GM21529 (cell line): ENCODE measurements around the gene CDH4.

ENCODE experiments used
- ATAC-seq: cut with Tn5 transposase; IDR thresholded peaks from one replicate; pipeline ENCODE4 v1.9.1; 2021; ENCODE audit not compliant: unreplicated experiment

Gene CDH4

DNA sequence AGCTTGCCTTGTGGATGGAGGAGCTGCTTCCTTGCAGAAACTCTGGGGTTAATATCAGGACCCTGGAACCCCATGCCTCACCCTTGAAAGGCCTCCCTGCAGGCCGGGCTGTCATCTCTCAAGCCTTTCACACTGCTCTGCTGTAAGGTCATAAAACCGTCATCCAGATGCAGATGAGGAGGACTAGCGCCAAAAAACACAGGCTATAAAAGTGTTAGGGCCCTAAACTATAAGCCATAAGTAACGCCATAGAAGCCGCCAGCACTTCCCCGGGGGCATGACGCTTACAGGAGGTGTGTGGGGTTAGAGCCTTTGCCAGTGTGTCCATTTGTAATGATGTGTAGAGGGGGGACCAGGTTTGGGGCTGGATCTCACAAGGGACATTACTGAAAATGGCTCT, 47.6 kb downstream of the CDH4 start:
- no peak for ATAC-seq

DNA sequence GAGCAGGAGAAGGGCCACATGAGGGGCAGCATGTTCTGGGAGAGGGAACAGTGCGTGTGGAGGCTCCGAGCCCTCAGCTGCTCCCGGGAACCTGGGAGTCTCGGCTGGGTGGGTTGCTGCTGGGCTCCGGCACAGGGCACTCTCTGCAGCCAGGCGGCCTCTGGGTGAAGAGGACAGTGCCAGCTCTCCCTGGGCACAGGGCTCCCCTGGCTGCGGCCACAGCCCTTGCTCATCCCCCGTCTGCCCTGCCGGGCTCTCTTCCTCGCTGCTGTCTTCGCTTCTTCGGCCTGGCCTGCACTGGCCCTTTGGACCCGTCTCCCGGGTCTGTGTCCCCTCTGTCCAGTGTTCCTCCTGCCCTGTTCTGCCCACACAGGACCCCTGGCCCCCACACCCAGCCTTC, 48.2 kb downstream of the CDH4 start:
- no peak for ATAC-seq

DNA sequence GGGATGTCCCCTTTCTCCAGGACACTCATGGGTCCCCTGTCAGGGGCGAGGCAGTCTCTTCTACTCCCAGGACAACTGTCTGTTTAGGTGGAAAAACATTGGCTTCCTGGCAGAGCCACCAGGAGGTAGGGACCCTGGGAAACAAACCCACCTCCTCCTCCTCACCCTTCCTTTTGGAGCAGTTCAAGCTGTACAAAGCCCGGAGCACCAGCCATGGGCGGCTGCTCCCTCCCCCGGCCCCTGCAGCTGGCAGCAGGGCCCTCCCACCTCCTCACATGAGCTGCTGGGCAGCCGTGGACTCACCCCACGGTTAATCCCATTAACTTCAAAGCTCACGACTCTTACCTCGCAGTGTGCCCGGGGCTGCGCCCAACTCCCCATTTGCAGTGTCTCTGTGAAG, 48.6 kb downstream of the CDH4 start:
- no peak for ATAC-seq

DNA sequence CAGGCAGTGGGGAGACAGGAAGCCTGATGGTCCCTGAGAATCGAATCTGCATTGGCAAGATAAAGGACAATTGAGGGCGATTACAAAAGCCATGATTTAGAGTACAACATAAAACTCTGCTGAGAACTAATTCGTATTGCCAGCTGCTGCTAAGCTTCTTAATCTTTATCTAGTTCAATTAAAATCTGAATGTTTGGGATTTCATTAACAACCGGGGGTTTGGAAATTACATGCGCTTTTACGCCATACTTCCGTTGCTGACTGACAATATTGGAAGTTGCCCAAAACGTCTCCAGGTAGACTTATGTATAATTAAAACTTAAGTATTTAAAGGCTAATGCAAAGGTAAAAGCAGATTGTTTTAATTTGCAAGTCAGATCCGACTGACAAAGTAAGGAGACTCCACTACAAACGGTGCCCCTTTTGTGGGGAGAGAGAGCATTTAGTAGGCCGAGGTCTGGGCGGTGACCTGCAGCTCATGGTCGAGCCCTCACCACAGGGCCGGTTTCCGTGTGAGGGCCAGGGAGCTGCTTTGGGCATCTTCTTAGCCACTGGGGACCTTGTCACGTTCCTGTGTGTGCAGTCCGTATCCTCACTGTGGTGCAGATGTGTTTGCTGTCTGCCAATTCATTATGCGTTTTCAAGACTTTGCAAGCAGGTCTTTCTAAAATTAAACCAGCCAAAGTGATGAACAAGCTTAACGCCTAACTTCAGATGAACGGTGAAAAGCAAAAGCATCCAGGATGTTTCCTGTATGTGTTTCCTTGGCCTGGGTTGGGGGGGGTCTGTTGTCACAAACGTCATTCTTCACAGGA, 49.9 kb downstream of the CDH4 start:
- no peak for ATAC-seq

DNA sequence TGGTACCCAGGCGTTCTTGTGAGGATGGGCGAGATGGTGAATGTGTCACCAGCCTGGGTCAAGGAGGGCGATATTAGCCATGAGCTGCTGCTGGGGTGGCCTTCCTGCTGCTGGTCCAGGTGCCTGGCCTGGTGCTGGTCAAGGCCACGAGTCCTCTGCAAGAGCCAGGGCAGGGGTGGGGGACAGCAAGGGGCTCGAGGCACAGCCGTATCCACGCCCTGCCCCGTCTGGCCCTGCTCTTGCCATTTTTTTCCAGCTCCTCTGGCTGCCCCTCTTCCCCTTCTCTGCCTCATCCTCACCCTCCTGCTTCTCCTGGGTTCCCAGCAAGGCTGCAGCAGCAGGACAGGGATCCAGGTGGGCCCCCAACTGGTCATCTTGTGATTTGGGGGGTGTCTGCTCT, 51.2 kb downstream of the CDH4 start:
- no peak for ATAC-seq

DNA sequence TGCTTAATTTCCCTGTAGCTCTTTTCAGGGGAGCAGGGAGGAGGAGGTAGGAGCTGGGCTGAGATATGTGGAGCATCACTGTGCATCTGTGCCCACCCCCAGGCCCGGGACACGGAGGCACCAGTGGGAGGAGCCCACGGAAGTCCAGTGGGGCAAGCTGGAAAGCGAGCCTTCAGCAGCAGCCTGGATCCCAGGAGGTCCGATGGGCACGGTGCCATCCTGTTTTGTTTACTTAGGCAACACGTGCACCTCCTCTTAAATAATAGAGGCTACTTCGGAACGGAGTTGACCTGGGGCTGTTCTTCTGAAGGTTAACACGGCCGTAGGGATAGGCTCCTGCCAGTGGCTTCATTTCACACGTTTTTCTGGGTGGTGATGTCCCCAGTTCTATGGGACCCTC, 51.6 kb downstream of the CDH4 start:
- ATAC-seq: no peak

DNA sequence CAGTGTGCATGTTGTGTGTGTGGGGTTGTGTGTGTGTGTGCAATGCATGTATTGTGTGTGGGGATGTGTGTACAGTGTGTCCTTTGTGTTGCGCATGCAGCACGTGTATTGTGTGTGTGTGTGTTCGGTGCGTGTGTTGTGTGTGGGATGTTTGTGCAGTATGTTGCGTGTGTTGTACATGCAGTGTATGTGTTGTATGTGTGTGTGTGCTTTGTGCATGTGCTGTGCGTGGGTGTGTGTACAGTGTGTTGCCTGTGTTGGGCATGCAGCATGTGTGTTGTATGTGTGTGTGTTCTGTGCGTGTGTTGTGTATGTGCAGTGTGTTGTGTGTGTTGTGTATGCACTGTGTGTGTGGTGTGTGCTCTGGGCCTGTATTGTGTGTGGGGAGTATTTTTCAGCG, 52.7 kb downstream of the CDH4 start:
- no peak for ATAC-seq

DNA sequence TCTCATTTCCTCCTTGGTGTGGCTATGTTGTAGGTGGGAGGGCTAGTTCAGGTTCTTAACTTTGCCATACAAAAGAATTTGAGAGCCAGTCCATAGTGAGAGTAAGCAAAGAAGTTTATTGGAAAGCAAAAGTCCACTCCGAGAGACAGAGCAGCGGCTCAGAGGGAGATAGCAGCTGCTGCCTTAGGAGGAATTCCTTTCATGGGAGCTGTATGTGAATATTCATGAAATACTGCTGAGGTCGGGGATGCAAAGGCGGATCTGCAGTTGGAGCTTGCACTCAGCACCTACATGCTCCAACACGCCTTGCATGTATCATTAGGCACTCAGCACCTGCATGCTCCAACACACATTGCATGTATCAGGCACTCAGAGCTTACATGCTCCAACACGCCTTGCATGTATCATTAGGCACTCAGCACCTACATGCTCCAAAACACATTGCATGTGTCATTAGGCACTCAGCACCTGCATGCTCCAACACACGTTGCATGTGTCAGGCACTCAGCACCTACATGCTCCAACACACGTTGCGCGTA, 54.9 kb downstream of the CDH4 start:
- ATAC-seq: no peak

DNA sequence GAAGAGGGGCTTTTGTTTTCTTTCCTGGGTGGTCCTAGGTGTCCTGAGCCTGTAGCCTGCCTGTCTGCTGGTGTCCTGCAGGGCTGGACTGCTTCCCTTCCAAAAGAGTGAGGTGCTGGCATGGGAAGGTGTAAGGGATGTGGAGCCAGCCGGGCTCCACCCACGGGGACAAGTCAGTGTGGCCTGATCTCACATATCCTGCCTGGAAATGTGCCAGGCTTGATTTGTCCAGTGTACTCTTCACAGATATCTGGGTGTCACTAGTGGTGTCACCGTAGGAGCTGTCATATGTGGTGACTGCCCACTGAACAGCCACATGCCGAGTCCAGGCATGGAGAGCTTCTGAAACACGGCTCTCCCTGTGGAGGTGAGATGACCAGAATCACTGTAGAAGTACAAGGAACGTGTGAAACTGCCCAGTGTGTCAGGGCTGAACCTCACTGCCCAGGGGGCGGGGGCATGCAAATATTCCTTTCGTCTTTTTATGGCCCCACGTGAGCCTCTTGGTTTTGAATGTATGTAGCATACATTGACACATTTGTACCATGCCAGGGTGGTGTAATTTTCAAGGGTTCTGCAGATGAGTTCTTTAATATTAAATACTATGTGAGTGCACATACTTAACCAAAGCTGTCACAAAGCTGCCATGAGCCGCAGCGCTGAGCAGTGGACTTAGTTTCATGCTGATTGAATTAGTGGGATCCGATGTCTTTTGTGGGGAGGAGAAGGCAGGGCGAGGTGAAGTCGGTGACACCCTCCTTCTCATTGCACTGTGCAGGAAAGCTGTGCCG, 55.8 kb downstream of the CDH4 start:
- ATAC-seq: no peak

DNA sequence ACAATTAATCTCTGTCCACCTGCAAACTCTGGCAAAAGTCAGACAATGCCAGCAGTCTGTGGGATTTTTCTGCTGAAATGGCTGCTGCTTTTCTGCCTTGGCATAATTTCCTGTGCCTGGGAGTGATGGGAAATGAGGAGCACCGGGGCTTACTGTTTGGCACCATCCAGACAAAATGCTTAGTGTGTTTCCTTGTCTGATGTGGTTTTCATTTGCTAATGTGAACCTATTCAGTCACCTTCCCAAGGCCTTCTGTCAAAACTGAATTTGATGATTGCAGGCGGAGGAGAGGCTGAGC, 56.4 kb downstream of the CDH4 start:
- ATAC-seq: no peak

DNA sequence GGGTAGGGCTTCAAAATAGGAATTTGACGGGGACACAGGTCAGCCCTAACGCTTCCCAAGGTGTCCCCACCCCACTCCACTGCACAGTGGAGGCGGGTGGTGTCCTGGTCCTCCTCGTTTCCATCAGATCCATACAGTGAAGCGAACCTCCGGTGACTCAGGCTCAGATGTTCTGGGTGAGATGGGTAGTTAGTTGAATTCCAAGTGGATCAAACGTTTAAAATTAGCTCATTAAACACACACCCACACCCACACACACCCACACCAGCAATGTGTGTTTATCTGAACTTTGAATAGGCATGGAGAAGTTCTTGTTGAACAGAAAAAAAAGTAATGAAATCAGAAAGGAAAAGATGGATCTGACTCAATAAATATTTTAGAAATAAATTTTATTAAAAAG, 58.9 kb downstream of the CDH4 start:
- no peak for ATAC-seq

DNA sequence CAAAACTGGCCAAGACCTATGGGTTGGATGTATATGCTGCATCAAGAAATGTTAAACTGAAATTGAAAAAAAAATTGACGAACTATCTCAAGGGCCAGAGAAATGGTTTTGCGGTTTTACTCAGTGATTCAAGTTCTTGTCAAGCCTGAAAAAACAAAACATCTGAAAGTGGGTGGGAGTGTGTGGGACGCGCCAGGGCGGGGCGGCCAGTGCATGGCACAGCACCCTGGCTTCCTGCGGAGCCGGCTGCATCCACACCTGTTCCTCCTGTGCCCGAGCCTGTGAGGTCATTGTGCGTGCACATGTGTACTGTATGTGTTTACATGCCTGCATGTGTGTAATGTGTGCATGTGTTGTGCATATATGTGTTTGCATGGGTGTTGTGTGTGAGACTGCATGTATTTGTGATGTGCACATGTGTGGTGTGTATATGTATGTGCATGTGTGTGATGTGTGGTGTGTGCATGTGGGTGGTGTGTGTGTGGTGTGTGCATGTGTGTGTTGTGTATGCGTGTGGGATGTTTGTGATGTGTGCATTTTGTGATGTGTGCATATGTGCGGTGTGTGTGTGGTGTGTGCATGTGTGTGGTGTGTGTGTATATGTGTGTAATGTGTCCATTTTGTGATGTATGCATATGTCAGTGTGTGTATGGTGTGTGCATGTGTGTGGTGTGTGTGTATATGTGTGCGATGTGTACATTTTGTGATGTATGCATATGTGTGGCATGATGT, 59.8 kb downstream of the CDH4 start:
- no peak for ATAC-seq

DNA sequence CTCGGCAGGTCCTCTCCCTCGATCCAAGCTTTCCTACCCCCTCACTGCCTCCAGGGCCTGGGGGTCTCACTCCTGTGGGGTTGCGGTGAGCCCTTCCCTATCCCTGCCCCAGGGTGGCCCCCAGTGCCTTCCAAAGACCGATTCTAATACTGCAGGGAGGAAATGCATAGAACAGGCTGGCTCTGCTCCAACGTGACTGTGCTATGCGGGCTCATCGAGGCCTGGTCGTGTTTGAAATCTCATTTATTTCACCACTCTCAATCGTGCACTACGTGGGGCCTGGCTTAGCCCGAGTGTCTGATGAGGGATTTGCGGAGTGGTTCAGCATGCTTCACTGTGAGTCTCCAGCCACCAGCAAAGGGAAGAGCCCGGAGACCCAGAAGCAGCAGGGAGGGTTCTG, 60.9 kb downstream of the CDH4 start:
- no peak for ATAC-seq

DNA sequence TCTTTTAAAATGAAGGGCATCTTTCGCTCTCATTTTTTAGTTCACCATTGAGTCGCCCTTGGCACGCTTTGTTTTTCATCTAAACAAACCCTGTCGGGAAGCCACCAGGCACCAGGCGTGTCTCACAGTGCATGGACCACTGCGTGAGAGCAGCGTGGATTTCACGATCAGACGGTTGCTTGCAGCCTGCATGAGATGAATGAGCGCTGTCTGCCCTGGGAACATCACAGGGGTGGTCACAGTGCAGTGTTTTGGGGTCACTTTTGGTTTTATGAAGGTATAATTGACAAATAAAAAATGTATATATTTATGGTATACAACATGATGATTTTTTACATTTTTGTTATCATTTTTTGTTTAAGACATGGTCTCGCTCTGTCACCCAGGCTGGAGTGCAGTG, 61.3 kb downstream of the CDH4 start:
- no peak for ATAC-seq

DNA sequence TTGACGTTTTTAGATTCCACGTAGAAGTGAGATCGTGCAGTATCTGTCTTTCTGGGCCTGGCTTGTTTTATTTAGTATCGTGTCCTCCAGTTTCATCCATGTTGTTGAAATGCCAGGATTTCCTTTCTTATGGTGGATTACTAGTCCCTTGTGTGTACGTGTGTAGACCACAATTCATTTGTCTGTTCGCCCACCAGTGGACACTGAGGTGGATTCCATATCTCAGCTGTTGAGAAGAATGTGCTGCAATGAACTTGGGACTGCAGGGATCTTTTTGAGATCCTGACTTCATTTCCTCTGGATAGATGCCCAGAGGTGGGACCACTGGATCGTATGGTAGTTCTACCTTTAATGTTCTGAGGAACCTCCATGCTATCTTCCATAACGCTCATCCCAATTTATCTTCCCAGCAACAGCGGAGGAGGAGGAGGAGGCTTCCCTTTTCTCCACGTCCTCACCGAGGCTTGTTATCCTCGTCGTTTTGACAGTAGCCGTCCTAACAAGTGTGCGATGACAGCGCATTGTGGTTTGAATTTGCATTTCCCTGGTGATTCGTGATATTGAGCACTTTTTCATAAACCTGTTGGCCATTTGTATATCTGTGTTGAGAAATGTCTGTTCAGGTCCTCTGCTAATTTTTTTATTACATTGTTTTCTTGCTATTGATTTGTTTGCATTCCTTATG, 62.4 kb downstream of the CDH4 start:
- ATAC-seq: no peak

DNA sequence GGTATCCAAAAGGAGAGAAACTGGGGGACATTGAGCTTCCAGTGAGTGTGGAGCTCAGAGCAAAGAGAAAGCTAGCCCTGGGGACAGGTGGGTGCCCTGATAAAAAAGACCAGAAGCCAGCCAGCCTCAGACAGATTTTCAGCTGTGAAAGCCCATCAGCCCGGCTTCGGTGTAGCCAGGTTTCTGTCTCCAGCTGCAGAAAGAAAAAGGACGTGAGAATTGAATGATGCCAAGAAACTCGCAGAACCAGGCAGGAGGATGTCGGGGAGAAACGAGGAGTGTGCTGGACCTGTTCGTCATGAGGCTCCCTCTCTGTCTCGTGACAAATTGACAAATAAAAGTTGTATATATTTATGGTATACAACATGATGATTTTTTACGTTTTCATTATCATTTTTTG, 63.3 kb downstream of the CDH4 start:
- ATAC-seq: no peak

DNA sequence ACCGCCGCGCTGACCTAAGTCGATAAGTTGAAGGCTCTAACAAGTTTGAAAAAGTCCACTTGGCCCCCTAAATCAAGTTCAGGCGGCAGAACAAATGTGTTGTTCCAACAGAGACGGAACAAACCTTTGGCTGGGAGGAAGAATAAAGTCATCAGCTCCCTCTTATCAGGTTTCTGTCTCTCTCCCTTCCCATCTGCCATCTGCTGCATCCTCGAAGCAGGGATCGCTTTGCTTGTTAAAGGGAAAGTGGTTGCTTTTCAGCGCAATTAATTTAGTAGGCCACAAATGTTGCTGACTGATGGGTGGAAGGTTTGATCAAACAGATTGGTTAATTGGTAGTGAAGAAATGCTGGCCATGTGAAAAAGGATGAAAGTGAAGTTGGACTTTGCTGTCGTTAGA, 64.3 kb downstream of the CDH4 start:
- ATAC-seq: no peak

DNA sequence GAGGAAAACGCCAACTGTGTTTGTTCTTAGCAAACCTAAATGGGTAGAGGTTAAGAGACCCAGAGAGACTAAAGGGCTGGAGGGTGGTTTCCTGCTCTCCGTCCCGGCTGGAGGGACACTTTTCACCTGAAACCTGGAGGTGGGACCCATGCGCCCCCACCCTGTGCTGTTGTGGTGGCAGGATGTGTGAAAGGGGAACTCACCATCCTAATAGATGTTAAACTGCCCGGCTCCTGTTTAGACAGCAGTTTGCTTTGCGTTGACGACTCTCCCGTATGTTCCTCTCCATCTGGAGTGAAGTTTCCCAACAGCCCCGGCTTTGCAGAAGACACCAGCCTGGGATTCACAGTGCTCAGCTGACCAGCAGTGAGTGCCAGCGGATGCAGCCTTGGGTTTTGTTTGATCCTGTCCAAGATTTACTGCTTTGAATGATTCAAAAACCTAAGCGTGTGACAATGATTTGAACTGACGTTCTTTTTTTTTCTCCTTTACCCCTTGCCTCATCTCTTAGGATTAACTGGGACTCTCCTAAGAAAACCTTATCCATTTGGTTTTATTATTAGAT, 66.0 kb downstream of the CDH4 start:
- ATAC-seq: no peak

DNA sequence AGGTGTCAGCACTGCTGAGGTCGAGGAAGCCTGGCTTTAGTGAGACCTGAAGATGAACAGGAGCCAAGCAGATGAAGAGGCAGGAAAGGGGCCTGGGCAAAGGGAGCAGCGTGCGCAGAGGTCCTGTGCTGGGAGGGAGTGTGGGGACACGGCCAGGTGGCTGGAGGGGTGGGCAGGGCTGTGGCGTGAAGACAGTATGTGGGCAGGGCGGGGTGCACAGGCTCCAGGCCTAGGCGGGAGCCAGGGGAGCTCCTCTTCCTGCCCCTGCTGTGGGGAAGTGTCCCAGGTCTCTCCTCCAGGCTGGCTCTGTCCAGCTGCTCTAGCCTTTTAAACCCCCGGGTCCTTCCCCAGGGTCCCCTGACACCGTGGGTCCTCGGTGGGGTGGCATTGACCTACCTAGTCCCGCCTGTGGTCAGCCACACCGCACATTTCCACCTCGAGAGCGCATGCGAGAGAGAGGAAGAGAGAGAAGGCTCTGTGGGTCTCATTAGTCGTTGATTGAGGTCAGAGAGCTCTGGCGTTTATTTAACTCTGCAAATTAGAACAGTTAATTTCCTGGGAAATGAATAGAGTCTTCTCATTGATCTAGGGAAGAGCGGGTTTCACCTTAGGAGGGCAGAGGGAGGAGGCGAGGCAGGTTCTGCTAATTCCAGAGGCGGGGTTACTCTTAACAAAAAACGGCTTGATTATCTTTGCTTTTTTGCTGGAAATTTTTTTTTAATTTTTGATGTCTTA, 68.8 kb downstream of the CDH4 start:
- no peak for ATAC-seq

DNA sequence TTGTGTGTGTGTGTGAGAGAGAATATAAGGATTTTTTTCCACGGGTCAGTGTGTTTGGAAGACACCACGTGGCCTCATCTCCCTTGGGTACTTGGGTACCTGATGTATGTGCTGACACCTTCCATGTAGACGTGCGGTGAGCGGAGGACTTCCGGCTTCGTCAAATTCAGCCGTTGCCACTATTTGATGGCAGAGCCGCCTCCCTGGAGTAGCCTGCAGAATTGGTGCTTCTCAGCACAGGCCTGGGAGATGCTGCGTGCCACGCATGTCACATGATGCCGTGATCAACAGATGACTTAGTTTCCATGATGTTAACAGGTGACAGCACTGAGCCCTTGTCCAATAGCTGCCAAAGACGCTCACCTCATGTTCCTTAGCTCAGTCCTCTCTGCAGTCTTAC, 69.4 kb downstream of the CDH4 start:
- no peak for ATAC-seq
